Trophoblast cell (in vitro differentiated cells and primary cell): Measurements from ENCODE around the gene PRPSAP2.

Experiments used
- DNase-seq, 2 donors: peaks; one replicate each; pipeline ENCODE4 v3.0.0-alpha.2; 2016
- H2AFZ ChIP-seq: 2 replicates; pipeline ENCODE4 v1.6.1; 2013; ENCODE audit warnings: low read length, moderate library complexity, mild to moderate bottlenecking; ENCODE audit not compliant: insufficient read depth, poor library complexity
- H2AK5ac ChIP-seq: 2 replicates; pipeline ENCODE4 v1.6.1; 2013; ENCODE audit warnings: mild to moderate bottlenecking, low read length
- H2BK120ac ChIP-seq: 2 replicates; pipeline ENCODE4 v1.6.1; 2013; ENCODE audit warnings: low read length, mild to moderate bottlenecking, moderate library complexity; ENCODE audit not compliant: insufficient read depth, poor library complexity
- H2BK12ac ChIP-seq: 2 replicates; pipeline ENCODE4 v1.6.1; 2013; ENCODE audit warnings: mild to moderate bottlenecking, low read length, moderate library complexity
- H2BK5ac ChIP-seq: 2 replicates; pipeline ENCODE4 v1.6.1; 2013; ENCODE audit warnings: low read length, low read depth, moderate library complexity, mild to moderate bottlenecking; ENCODE audit not compliant: poor library complexity
- H3K14ac ChIP-seq: 2 replicates; pipeline ENCODE4 v1.6.1; 2013; ENCODE audit warnings: mild to moderate bottlenecking, low read length
- H3K18ac ChIP-seq: 2 replicates; pipeline ENCODE4 v1.6.1; 2013; ENCODE audit warnings: mild to moderate bottlenecking, low read length
- H3K23ac ChIP-seq: 2 replicates; pipeline ENCODE4 v1.6.1; 2013; ENCODE audit warnings: low read length
- H3K27ac ChIP-seq: 2 replicates; pipeline ENCODE4 v1.5.1; 2013; ENCODE audit warnings: low read depth, mild to moderate bottlenecking, inconsistent platforms, low read length, moderate library complexity
- H3K27me3 ChIP-seq: 2 replicates; pipeline ENCODE4 v1.6.1; 2013; ENCODE audit warnings: inconsistent platforms, mild to moderate bottlenecking, low read length, moderate library complexity; ENCODE audit not compliant: insufficient read depth
- H3K36me3 ChIP-seq, 2 experiments: 1 replicate in 1 of 2; 2 replicates in 1 of 2; pipeline ENCODE4 v1.6.1; 2013; ENCODE audit warnings: low read length in 2 of 2, mild to moderate bottlenecking in 2 of 2, moderate library complexity in 1 of 2; ENCODE audit not compliant: insufficient read depth in 2 of 2, control insufficient read depth in 1 of 2
- H3K4ac ChIP-seq: 2 replicates; pipeline ENCODE4 v1.6.1; 2013; ENCODE audit warnings: low read depth, mild to moderate bottlenecking, low read length, moderate library complexity
- H3K4me1 ChIP-seq, 2 experiments: 1 replicate in 1 of 2; 2 replicates in 1 of 2; pipeline ENCODE4 v1.6.1; 2013; ENCODE audit warnings: low read length in 2 of 2, mild to moderate bottlenecking in 2 of 2, moderate library complexity in 1 of 2; ENCODE audit not compliant: insufficient read depth in 2 of 2, control insufficient read depth in 1 of 2
- H3K4me2 ChIP-seq: 2 replicates; pipeline ENCODE4 v1.6.1; 2013; ENCODE audit warnings: inconsistent platforms, mild to moderate bottlenecking, low read length, moderate library complexity
- H3K4me3 ChIP-seq: 2 replicates; pipeline ENCODE4 v1.5.1; 2013; ENCODE audit warnings: mild to moderate bottlenecking, low read depth, low read length, inconsistent platforms
- H3K79me1 ChIP-seq: one replicate; pipeline ENCODE4 v1.6.1; 2013; ENCODE audit warnings: low read length
- H3K79me2 ChIP-seq: 2 replicates; pipeline ENCODE4 v1.6.1; 2013; ENCODE audit warnings: low read length, mild to moderate bottlenecking; ENCODE audit not compliant: control insufficient read depth, insufficient read depth, poor library complexity
- H3K9ac ChIP-seq: 2 replicates; pipeline ENCODE4 v1.6.1; 2013; ENCODE audit warnings: mild to moderate bottlenecking, low read length
- H3K9me3 ChIP-seq: 2 replicates; pipeline ENCODE4 v1.6.1; 2013; ENCODE audit warnings: low read depth, mild to moderate bottlenecking, control low read depth, inconsistent platforms, low read length; ENCODE audit not compliant: insufficient read depth
- H4K12ac ChIP-seq: 2 replicates; pipeline ENCODE4 v1.6.1; 2013; ENCODE audit warnings: low read depth, mild to moderate bottlenecking, low read length, moderate library complexity
- H4K8ac ChIP-seq: 2 replicates; pipeline ENCODE4 v1.6.1; 2013; ENCODE audit warnings: low read depth, mild to moderate bottlenecking, low read length, moderate library complexity
- H4K91ac ChIP-seq: one replicate; pipeline ENCODE4 v1.6.1; 2013; ENCODE audit warnings: low read depth, mild to moderate bottlenecking, low read length, moderate library complexity
- WGBS: extraction: QIAGEN DNeasy Blood & Tissue Kit; methylation state at CpG from one replicate; pipeline ENCODE4 v1.1.7; 2013; ENCODE audit warnings: missing lambda C conversion rate; ENCODE audit not compliant: insufficient read length, insufficient coverage; ENCODE audit errors: extremely low coverage; 5-methylcytosine and 5-hydroxymethylcytosine counted together

The PRPSAP2 gene

GRCh38 chr17:18866866-18867813 lies 9.2 kb downstream of the PRPSAP2 start:
- Histone ChIP-seq H3K4me3 (peak overlapping the region; percentile 29), H2BK5ac (no peak overlapping the region), H2BK120ac (no peak overlapping the region), H3K9me3 (no peaks in the 10 kb centered on the region), H3K9ac (no peak overlapping the region), H3K27me3 (no peaks in the 10 kb centered on the region), H3K18ac (no peak overlapping the region), H4K12ac (no peak overlapping the region), H4K8ac (no peak overlapping the region), H3K79me1 (no peaks in the 10 kb centered on the region), H2AFZ (no peak overlapping the region), H2BK12ac (no peak overlapping the region), H3K14ac (no peak overlapping the region), H3K4me1 (no peaks in the 10 kb centered on the region), H3K36me3 (peaks cover 11 to 20% of the 10 kb centered on the region in 2 experiments), H3K27ac (no peak overlapping the region), H4K91ac (no peak overlapping the region), H3K79me2 (no peaks in the 10 kb centered on the region), H2AK5ac (no peak overlapping the region), H3K4me2 (no peak overlapping the region), H3K23ac (no peak overlapping the region), H3K4ac (no peak overlapping the region)
- WGBS = no CpG with 5 or more reads among the region's 8 CpGs
- no peak for DNase-seq

GRCh38 chr17:18877104-18877645 lies 19.2 kb downstream of the PRPSAP2 start:
- H3K27me3 ChIP-seq = no peaks in the 10 kb centered on the region
- no peak overlapping the region for H4K12ac ChIP-seq
- H3K27ac ChIP-seq = no peak overlapping the region
- H3K79me1 ChIP-seq = no peaks in the 10 kb centered on the region
- WGBS = 100% methylated on average over 1 of the region's 6 CpGs
- no peak overlapping the region for H4K8ac ChIP-seq
- no peak overlapping the region for H2AK5ac ChIP-seq
- H3K9ac ChIP-seq = no peak overlapping the region
- no peak overlapping the region for H3K14ac ChIP-seq
- no peak overlapping the region for H2BK5ac ChIP-seq
- no peak overlapping the region for H3K18ac ChIP-seq
- peaks cover 39 to 42% of the 10 kb centered on the region in 2 experiments for H3K36me3 ChIP-seq
- H3K4me3 ChIP-seq = no peak overlapping the region
- no peak for DNase-seq
- H3K23ac ChIP-seq = no peak overlapping the region
- H3K9me3 ChIP-seq = no peaks in the 10 kb centered on the region
- H3K4me1 ChIP-seq = peaks cover 5% of the 10 kb centered on the region in 2 experiments
- H2AFZ ChIP-seq = no peak overlapping the region
- H3K4me2 ChIP-seq = no peak overlapping the region
- H4K91ac ChIP-seq = no peak overlapping the region
- no peak overlapping the region for H2BK12ac ChIP-seq
- no peaks in the 10 kb centered on the region for H3K79me2 ChIP-seq
- H3K4ac ChIP-seq = no peak overlapping the region
- H2BK120ac ChIP-seq = no peak overlapping the region

GRCh38 chr17:18888766-18889290 lies 30.9 kb downstream of the PRPSAP2 start:
- no peak overlapping the region for H2BK5ac ChIP-seq
- no peak overlapping the region for H4K12ac ChIP-seq
- H3K18ac ChIP-seq = no peak overlapping the region
- no peak overlapping the region for H3K4me2 ChIP-seq
- WGBS = no CpG with 5 or more reads among the region's 9 CpGs
- no peak overlapping the region for H3K14ac ChIP-seq
- H3K23ac ChIP-seq = no peak overlapping the region
- no peaks in the 10 kb centered on the region for H3K9me3 ChIP-seq
- H3K79me1 ChIP-seq = no peaks in the 10 kb centered on the region
- H4K8ac ChIP-seq = no peak overlapping the region
- peaks cover 22 to 23% of the 10 kb centered on the region in 2 experiments for H3K36me3 ChIP-seq
- no peak for DNase-seq
- no peak overlapping the region for H3K4ac ChIP-seq
- no peak overlapping the region for H3K27ac ChIP-seq
- no peak overlapping the region for H2BK12ac ChIP-seq
- no peak overlapping the region for H3K9ac ChIP-seq
- H3K4me3 ChIP-seq = no peak overlapping the region
- no peaks in the 10 kb centered on the region for H3K4me1 ChIP-seq
- no peak overlapping the region for H2AFZ ChIP-seq
- H4K91ac ChIP-seq = no peak overlapping the region
- H3K79me2 ChIP-seq = no peaks in the 10 kb centered on the region
- no peak overlapping the region for H2BK120ac ChIP-seq
- no peak overlapping the region for H2AK5ac ChIP-seq
- H3K27me3 ChIP-seq = no peaks in the 10 kb centered on the region

GRCh38 chr17:18889658-18890057 lies 31.7 kb downstream of the PRPSAP2 start:
- Histone ChIP-seq H3K36me3 (peaks cover 19 to 21% of the 10 kb centered on the region in 2 experiments), H2AFZ (no peak overlapping the region), H3K4me2 (no peak overlapping the region), H2BK120ac (no peak overlapping the region), H3K23ac (no peak overlapping the region), H3K27ac (no peak overlapping the region), H4K91ac (no peak overlapping the region), H3K9ac (no peak overlapping the region), H2BK5ac (no peak overlapping the region), H2BK12ac (no peak overlapping the region), H3K27me3 (no peaks in the 10 kb centered on the region), H3K9me3 (no peaks in the 10 kb centered on the region), H3K14ac (no peak overlapping the region), H4K12ac (no peak overlapping the region), H3K18ac (no peak overlapping the region), H2AK5ac (no peak overlapping the region), H4K8ac (no peak overlapping the region), H3K79me2 (no peaks in the 10 kb centered on the region), H3K4ac (no peak overlapping the region), H3K4me1 (no peaks in the 10 kb centered on the region), H3K79me1 (no peaks in the 10 kb centered on the region), H3K4me3 (no peak overlapping the region)
- no peak for DNase-seq
- WGBS = no CpG with 5 or more reads among the region's 5 CpGs
